SK-N-SH (cell line): Measurements from ENCODE around the gene PLEKHH1. TPM values are rescaled to one million over a fixed set of nuclear protein-coding genes. Genes with fewer than 3 reads are reported as not detected.

Experiments used
- CTCF ChIA-PET: fragments of 300-600, 350-600 bp; formaldehyde crosslinking; extraction: SDS; loops from one replicate; lab custom pipeline; 2021; lab: Yijun Ruan, JAX
- POLR2A ChIA-PET: fragments of 350-600 bp; sonication (Branson Sonifier 250); formaldehyde crosslinking; extraction: SDS; loops from one replicate; lab custom pipeline; 2020; ENCODE audit warnings: antibody characterized with exemption, inconsistent platforms; lab: Yijun Ruan, JAX
- DNase-seq: peaks from one replicate; pipeline ENCODE4 v3.0.0; 2012
- H2AFZ ChIP-seq: fragments of 200-600 bp; sonication (generic); 2 replicates; pipeline ENCODE4 v1.8.1; 2016; ENCODE audit warnings: antibody characterized with exemption, mild to moderate bottlenecking, low read depth
- H3F3A ChIP-seq: fragments of 200-600 bp; sonication (generic); replicated peaks from 2 replicates; pipeline ENCODE3; 2016; ENCODE audit warnings: antibody characterized with exemption, mild to moderate bottlenecking; ENCODE audit not compliant: insufficient read depth
- H3K27ac ChIP-seq, 2 experiments: fragments of 200-500 bp in 1 of 2; fragments of 200-600 bp in 1 of 2; sonication (Bioruptor generic) in 1 of 2; sonication (generic), shearing (Covaris generic) in 1 of 2; 2 replicates each; pipeline versions ENCODE4 v1.5.1 to v1.6.1; 2014 to 2016; ENCODE audit warnings: low read depth in 2 of 2, inconsistent platforms in 1 of 2, low read length in 1 of 2, mild to moderate bottlenecking in 1 of 2, mixed read lengths in 1 of 2
- H3K27me3 ChIP-seq: fragments of 200-600 bp; sonication (generic), shearing (Covaris generic); 2 replicates; pipeline ENCODE4 v1.6.1; 2016; ENCODE audit warnings: mixed run types; ENCODE audit not compliant: insufficient read depth
- H3K36me3 ChIP-seq, 2 experiments: fragments of 200-500 bp in 1 of 2; fragments of 200-600 bp in 1 of 2; sonication (Bioruptor generic) in 1 of 2; sonication (generic) in 1 of 2; replicated peaks in 1 of 2; 2 replicates each; pipeline versions ENCODE3 to v1.5.1; 2014 to 2016; ENCODE audit warnings: low read length in 1 of 2, mild to moderate bottlenecking in 1 of 2; ENCODE audit not compliant: insufficient read depth in 2 of 2, control insufficient read depth in 1 of 2
- H3K4me1 ChIP-seq, 2 experiments: fragments of 200-500 bp in 1 of 2; fragments of 200-600 bp in 1 of 2; sonication (Bioruptor generic) in 1 of 2; sonication (generic), shearing (Covaris generic) in 1 of 2; 2 replicates each; pipeline versions ENCODE4 v1.5.1 to v1.6.1; 2014 to 2016; ENCODE audit warnings: low read depth in 1 of 2, low read length in 1 of 2, mixed run types in 1 of 2; ENCODE audit not compliant: insufficient read depth in 2 of 2, control insufficient read depth in 1 of 2
- H3K4me2 ChIP-seq: fragments of 200-600 bp; sonication (generic), shearing (Covaris generic); 2 replicates; pipeline ENCODE4 v1.6.1; 2017; ENCODE audit warnings: mixed run types
- H3K4me3 ChIP-seq, 2 experiments: fragments of 200-500 bp in 1 of 2; fragments of 200-600 bp in 1 of 2; sonication (Bioruptor generic) in 1 of 2; sonication (generic), shearing (Covaris generic) in 1 of 2; 2 replicates each; pipeline versions ENCODE4 v1.5.1 to v1.8.1; 2014 to 2016; ENCODE audit warnings: low read depth in 2 of 2, inconsistent platforms in 1 of 2, low read length in 1 of 2, mild to moderate bottlenecking in 1 of 2, mixed read lengths in 1 of 2, moderate library complexity in 1 of 2
- H3K79me2 ChIP-seq: fragments of 200-600 bp; sonication (generic); 2 replicates; pipeline ENCODE4 v1.8.1; 2017; ENCODE audit warnings: mild to moderate bottlenecking; ENCODE audit not compliant: insufficient read depth
- H3K9ac ChIP-seq: fragments of 200-600 bp; sonication (generic); 2 replicates; pipeline ENCODE4 v1.6.1; 2017; ENCODE audit warnings: mixed run types
- H3K9me2 ChIP-seq: fragments of 200-600 bp; sonication (generic); 2 replicates; pipeline ENCODE4 v1.6.1; 2017; ENCODE audit warnings: mixed run types
- H3K9me3 ChIP-seq: fragments of 200-600 bp; sonication (generic); 2 replicates; pipeline ENCODE4 v1.6.1; 2017; ENCODE audit warnings: mixed run types, mild to moderate bottlenecking, moderate library complexity
- H4K20me1 ChIP-seq: fragments of 200-600 bp; sonication (generic); 2 replicates; pipeline ENCODE4 v1.6.1; 2017; ENCODE audit warnings: mild to moderate bottlenecking, mixed run types; ENCODE audit not compliant: insufficient read depth
- CHD2 ChIP-seq: fragments of 150-350 bp; IDR thresholded peaks from 2 replicates; pipeline ENCODE4 v1.6.1; 2018; ENCODE audit warnings: low read length; ENCODE audit not compliant: partially characterized antibody
- CTCF ChIP-seq: fragments of 200-600 bp; sonication (generic); IDR thresholded peaks from 2 replicates; pipeline ENCODE4 v1.6.1; 2017; ENCODE audit warnings: antibody characterized with exemption, mild to moderate bottlenecking, moderate library complexity
- EZH2phosphoT487 ChIP-seq: fragments of 200-600 bp; sonication (generic); IDR thresholded peaks from 2 replicates; pipeline ENCODE4 v1.6.1; 2017; ENCODE audit warnings: low read depth, mixed run types, mild to moderate bottlenecking, antibody characterized with exemption, moderate library complexity, borderline replicate concordance
- FOXM1 ChIP-seq: IDR thresholded peaks from 2 replicates; pipeline ENCODE4 v1.4.0; 2012; ENCODE audit warnings: low read depth, mild to moderate bottlenecking
- IRF3 ChIP-seq: fragments of 150-350 bp; IDR thresholded peaks from 2 replicates; pipeline ENCODE4 v1.6.1; 2016; ENCODE audit warnings: mild to moderate bottlenecking, low read depth, low read length
- MAX ChIP-seq: IDR thresholded peaks from 2 replicates; pipeline ENCODE4 v1.4.0; 2012; ENCODE audit warnings: low read depth
- MEF2A ChIP-seq: IDR thresholded peaks from 2 replicates; pipeline ENCODE4 v1.4.0; 2012; ENCODE audit warnings: low read depth, borderline replicate concordance
- RCOR1 ChIP-seq: fragments of 150-350 bp; IDR thresholded peaks from 2 replicates; pipeline ENCODE4 v1.6.1; 2017; ENCODE audit warnings: antibody characterized with exemption, low read length
- REST ChIP-seq: IDR thresholded peaks from 2 replicates; pipeline ENCODE4 v1.6.1; 2012; ENCODE audit warnings: mild to moderate bottlenecking, low read depth, low read length, moderate library complexity
- SMC3 ChIP-seq: IDR thresholded peaks from 2 replicates; pipeline ENCODE4 v1.6.1; 2012; ENCODE audit warnings: low read depth, low read length, improper control_type of control experiment
- TAF1 ChIP-seq: IDR thresholded peaks from 2 replicates; pipeline ENCODE4 v1.6.1; 2012; ENCODE audit warnings: low read depth, mild to moderate bottlenecking, low read length, moderate library complexity, borderline replicate concordance
- TCF12 ChIP-seq: IDR thresholded peaks from 2 replicates; pipeline ENCODE4 v1.4.0; 2012
- YY1 ChIP-seq: IDR thresholded peaks from 2 replicates; pipeline ENCODE4 v1.4.0; 2012; ENCODE audit warnings: low read depth, mild to moderate bottlenecking
- WGBS: methylation state at CpG from one replicate; pipeline ENCODE4 v1.1.6; 2017; ENCODE audit warnings: low lambda C conversion rate; 5-methylcytosine and 5-hydroxymethylcytosine counted together
- polyA plus RNA-seq, 3 experiments: library from polyadenylated mRNA; depleted of rRNA; stranded (reverse); fragments of >200 nt; gene quantifications; 2 replicates each; pipeline ENCODE4 v1.2.3, GENCODE V29; 2012

PLEKHH1 gene
- polyA plus RNA-seq, 1 of the 3 experiments (the other 2 are of a cell fraction) = 1.6 TPM

GRCh38 chr14:67533754-67534085 lies 630 bp downstream of the PLEKHH1 start:
- DNase-seq = no peak
- Histone ChIP-seq H3K27ac (no peak overlapping the region), H3K9me2 (no peaks in the 10 kb centered on the region), H3K36me3 (no peaks in the 10 kb centered on the region), H3K4me2 (peak overlapping the region; percentile 91; the same call in 1 of the 2 replicates), H3K9ac (no peak overlapping the region), H3K79me2 (no peaks in the 10 kb centered on the region), H3K9me3 (no peaks in the 10 kb centered on the region), H3F3A (no peaks in the 10 kb centered on the region), H3K4me3 (peak overlapping the region; percentile 63 to 70), H4K20me1 (no peaks in the 10 kb centered on the region), H2AFZ (0 out of 2 replicates have a peak overlapping the region, but pooled peaks have one; percentile 46), H3K4me1 (no peaks in the 10 kb centered on the region; a peak in 1 of 4 replicates), H3K27me3 (peaks cover 6% of the 10 kb centered on the region; the same call in 1 of the 2 replicates)
- TF ChIP-seq MEF2A = no peak
- TF ChIP-seq FOXM1 = no peak
- TF ChIP-seq IRF3 = no peak
- no peak for TF ChIP-seq MAX
- no peak for TF ChIP-seq RCOR1
- no peak for TF ChIP-seq REST
- TF ChIP-seq SMC3 = no peak
- TF ChIP-seq YY1 = no peak
- TF ChIP-seq TCF12 = no peak
- no peak for TF ChIP-seq TAF1
- no peak for TF ChIP-seq CTCF
- no peak for TF ChIP-seq EZH2phosphoT487
- no peak for TF ChIP-seq CHD2
- CTCF ChIA-PET = interaction anchor here (1.1 to 3.4 kb wide), 7 partner anchors 8 to 170 kb away, joined by 3 to 19 read pairs (median 4); no protein-coding TSS in a partner anchor
- POLR2A ChIA-PET = no interaction called here
- WGBS = 74% methylated on average over 6 of the region's 6 CpGs
